ENCODE results near the gene TEX44.
"Not testable (repeated sequence)": the region's sequence is repeated elsewhere in the genome, so short reads cannot be mapped to it uniquely, and the experiment has no call there.

The TEX44 gene

GRCh38 chr2:231571661-231572191 is 20.9 kb upstream of the TEX44 start:
- no peak for DNase-seq (ENCODE audit: low read depth)

- no peak for DNase-seq (ENCODE audit: low read depth)
Observed at GRCh38 chr2:231573096-231573495, 19.6 kb upstream of the TEX44 start.

GRCh38 chr2:231573698-231574421 is 18.8 kb upstream of the TEX44 start:
- no peak for DNase-seq (ENCODE audit: low read depth)

DNA sequence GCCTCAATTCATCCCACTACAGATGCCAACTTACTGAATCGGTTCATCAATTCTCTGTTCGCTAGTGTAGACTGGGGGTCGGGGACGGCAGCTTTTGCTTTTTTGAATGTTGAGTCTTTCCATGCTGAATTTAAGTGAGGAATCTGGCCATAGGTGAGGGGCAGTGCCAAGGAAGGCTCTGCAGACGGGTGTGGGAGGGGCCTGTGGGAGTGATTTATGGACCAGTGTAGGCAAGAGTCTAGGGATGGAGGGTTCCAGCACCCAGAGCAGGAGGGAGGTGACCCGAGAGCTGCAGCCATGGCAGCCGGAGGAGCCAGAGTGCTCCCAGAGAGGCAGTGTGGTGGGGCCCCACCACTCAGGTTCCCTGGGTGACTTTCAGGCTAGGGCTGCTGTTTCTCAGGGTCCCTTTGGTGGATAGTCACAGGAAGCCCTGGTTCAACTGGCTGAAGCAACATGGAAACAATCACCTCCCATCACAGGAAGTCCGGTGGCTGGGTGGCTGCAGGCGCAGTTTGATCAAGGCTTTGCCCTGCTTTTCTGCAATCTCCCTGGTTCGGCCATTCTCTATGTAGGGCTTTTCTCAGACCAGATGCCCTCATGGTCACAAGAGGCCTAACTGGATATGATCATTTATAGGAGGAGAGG is 16.9 kb upstream of the TEX44 start:
- no peak for DNase-seq (ENCODE audit: low read depth)

GRCh38 chr2:231576465-231576864 is 16.2 kb upstream of the TEX44 start:
- no peak for DNase-seq (ENCODE audit: low read depth)

DNA sequence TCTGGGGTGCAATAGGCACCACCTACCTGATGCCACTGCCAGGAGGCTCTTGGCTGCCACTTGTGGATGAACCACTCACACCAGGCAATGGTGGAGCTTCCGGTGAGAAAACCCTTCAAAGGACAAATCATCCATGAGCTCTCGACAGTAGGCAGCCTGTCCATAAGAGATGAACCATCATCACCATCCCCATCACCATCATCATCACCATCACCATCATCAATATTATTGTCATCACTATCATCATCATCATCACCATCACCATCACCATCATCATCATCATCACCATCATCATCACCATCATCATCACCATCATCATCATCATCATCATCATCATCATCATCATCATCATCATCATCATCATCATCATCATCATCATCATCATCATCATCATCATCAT is 14.0 kb upstream of the TEX44 start:
- DNase-seq (ENCODE audit: low read depth), result not testable (repeated sequence)

DNA sequence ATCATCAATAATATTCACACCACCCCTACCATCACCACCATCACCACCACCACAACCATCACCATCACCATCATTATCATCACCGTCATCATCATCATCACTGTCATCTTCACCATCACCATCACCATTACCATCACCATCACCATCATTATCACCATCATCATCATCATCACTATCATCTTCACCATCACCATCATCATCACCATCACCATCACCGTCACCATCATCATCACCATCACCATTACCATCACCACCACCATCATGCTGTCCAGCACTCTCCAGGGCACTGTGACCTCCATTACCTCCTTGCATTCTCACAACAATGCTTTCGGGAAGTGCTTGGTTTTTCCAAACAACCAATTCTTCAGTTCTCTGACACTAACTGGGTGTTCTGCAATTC is 13.1 kb upstream of the TEX44 start:
- no peak for DNase-seq (ENCODE audit: low read depth)

DNA sequence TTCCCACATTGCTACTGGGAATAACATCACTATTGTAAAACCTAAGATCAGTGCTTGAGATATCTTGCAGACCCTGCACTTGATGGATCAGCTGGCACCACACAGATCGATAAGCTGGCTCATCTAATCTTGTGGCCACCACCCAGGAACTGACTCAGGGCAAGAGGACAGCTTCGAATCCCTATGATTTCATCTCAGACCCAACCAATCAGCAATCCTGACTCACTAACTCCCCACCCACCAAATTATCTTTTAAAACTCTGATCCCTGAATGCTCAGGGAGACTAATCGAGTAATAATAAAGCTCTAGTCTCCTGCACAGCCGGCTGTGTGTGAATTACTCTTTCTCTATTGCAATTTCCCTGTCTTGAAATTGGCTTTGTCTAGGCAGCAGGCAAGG is 11.3 kb upstream of the TEX44 start:
- no peak for DNase-seq (ENCODE audit: low read depth)

GRCh38 chr2:231583982-231584381 is 8.7 kb upstream of the TEX44 start:
- DNase-seq (ENCODE audit: low read depth), result no peak

GRCh38 chr2:231587744-231588143 is 4.9 kb upstream of the TEX44 start:
- DNase-seq (ENCODE audit: low read depth), result not testable (repeated sequence)

DNA sequence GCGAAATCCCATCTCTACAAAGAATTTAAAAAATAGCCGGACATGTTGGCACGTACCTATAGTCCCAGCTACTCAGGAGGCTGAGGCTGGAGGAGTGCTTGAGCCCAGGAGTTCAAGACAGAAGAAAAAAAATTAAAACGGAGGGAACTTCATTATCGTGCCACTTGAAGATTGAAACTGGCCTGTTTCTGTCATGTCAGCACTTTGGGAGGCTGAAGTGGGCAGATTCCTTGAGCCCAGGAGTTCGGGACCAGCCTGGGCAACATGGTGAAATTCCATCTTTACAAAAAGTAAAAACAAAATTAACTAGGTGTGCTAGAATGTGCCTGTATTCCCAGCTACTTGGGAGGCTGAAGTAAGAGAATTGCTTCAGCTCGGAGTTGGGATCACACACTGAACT is 3.0 kb upstream of the TEX44 start:
- DNase-seq (ENCODE audit: low read depth), result no peak

GRCh38 chr2:231590614-231591013 is 2.0 kb upstream of the TEX44 start:
- no peak for DNase-seq (ENCODE audit: low read depth)

- no peak for DNase-seq (ENCODE audit: low read depth)
Observed at GRCh38 chr2:231593666-231594065, 1.0 kb downstream of the TEX44 start.

DNA sequence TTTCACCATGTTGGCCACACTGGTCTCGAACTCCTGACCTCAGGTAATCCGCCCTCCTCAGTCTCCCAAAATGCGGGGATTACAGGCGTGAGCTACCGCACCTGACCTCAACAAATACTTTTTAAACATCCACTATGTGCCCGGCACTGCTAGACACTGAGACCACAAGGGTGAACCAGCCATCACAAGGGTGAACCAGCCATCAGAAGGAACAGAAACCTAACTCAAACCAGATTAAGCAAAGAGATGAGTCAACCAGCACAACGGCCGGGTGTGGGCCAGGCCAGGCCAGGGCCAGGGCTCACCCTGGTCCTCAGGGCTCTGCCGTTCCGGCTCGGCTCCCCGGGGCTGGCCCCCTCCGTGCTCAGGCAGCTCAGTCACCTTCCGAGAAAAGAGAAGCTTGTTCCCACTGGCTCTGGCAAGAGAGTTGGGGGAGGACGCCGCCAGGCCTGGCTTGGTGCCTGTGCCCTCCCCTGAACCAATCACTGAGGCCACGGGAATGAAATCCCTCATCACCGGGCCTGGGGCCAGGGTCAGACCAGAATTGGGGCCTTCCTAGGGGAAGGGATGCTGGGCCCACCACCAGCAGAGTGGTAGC is 4.4 kb downstream of the TEX44 start:
- DNase-seq (ENCODE audit: low read depth), result no peak

- DNase-seq (ENCODE audit: low read depth), result no peak
Observed at GRCh38 chr2:231597627-231598026, 5.0 kb downstream of the TEX44 start.

DNA sequence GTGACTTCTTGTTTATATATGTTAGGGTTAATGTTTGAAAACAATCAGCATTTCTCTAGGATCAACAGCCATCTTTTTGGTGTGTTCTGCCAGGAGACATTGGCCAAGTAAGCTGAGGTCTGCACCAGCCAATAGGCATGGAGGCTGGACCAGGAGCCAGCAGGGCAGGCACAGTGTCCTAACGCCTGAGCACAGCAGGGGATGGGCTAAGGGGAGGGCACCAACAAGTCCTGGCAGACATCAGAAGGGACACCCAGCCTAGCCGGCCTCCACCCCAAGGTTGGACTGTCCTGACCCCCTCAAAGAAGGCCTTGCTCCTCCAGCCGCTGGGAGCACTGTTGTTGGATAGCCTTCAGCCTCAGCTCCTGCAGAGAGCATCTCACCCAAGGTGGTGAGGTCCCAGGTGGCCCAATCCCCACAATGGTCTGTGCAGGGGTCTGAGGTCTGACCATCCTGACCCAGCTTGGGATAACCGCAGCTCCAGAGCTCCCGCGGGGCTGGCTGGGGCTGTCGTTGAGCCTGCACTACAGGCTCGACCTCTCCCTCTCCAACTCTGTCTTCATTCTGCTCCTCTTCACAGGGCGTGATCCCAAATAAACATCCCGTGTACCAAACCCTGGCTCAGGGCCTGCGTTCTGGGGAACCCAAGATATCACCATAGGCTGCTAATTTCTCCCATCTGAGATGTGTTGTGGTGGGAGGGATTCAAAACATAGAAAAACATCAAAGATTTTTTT is 8.1 kb downstream of the TEX44 start:
- DNase-seq (ENCODE audit: low read depth), result no peak

- DNase-seq (ENCODE audit: low read depth), result no peak
Observed at GRCh38 chr2:231601356-231602229, 8.9 kb downstream of the TEX44 start.

GRCh38 chr2:231602859-231603467 is 10.3 kb downstream of the TEX44 start:
- no peak for DNase-seq (ENCODE audit: low read depth)

DNA sequence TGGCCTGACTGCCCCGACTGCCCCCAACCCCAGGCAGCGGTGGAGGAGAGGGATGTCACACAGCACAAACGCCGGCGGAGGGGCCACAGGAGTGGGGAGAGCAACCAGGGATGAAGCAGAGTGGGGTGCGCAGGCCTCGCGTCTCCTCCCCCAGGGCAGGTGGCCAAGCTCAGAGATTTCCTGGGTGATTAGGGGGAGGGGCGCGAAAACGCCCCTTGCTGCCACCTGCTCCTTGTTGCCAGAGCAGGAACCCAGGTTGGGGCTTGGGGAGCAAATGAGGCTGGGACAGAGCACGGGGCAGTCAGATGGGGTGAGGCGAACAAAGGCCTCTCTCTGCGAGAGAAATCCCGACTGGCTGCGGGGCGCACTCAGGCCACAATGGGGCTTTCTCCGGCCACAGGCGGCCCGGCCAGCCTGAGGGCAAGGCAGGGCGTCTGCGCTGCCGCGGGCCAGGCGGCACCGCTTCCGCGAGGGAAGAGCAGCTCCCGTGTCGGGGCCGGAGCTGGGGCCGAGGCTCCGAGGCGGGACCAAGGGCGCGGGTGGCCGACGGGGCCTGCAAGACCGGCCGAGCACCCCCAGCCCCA is 11.5 kb downstream of the TEX44 start:
- DNase-seq (ENCODE audit: low read depth), result no peak

DNA sequence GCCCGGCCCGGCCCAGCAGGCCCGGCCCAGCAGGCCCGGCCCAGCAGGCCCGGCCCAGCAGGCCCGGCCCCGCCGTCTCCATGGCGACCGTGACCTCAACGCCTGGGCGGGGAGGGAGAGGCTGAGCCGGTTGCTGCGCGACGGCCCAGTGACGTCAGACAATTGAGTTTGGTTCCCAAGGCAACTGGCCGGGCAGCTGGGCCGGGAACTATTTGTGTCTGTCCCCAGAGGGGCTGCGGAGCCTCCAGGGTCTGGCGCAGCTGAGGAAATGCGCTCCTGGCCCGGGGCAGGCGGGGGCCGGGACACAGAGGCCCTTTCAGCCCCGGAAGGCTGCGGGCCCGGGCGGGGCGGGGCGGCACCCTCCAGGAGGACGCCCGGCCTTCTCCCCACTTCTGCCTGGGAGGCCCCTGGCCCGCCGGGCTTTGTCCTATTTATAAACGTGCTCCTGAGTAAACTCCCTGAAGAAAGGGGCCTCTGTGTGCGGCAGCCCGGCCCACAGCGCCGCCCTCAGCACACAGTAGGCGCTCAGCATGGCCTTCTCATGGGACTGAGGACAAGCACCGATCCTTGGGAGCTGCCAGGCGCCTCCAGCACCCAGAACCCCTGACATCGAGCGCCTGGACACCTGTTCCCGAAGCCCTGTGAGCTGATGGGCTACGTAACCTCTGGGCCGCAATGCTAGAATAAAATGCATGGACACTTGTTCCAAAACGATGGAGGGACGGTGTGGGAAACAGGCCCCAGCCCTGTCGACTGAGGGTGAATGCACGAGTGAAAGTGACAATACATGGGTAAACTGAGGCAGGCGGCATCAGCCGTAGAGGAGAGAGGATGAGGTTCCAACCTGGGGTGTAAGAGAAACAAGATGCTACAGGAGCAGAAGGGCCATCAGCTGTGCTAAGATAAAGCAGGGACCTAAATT is 12.3 kb downstream of the TEX44 start:
- peak; percentile 60 for DNase-seq (ENCODE audit: low read depth)
